Neural cell (in vitro differentiated cells): ENCODE data around the gene P2RY11.

ENCODE experiments used
- CTCF ChIP-seq: fragments of 450-650 bp; IDR thresholded peaks from 2 replicates; pipeline ENCODE4 v1.5.1; 2014; ENCODE audit warnings: antibody characterized with exemption, mild to moderate bottlenecking, moderate library complexity; ENCODE audit not compliant: poor library complexity, severe bottlenecking
- EP300 ChIP-seq: fragments of 450-650 bp; conservative IDR thresholded peaks from 2 replicates; pipeline ENCODE4 v1.6.1; 2014; ENCODE audit warnings: antibody characterized with exemption, mild to moderate bottlenecking, moderate library complexity; ENCODE audit not compliant: poor library complexity, severe bottlenecking
- EZH2 ChIP-seq: fragments of 200-600, 300-800 bp; shearing (Covaris generic), sonication (generic); IDR thresholded peaks from 2 replicates; pipeline ENCODE4 v1.6.1; 2014; ENCODE audit warnings: antibody characterized with exemption, low read length, borderline replicate concordance, mild to moderate bottlenecking; ENCODE audit not compliant: insufficient read depth, poor library complexity, severe bottlenecking
- MXI1 ChIP-seq: fragments of 450-650 bp; conservative IDR thresholded peaks from 2 replicates; pipeline ENCODE4 v1.6.1; 2014; ENCODE audit warnings: antibody characterized with exemption, mild to moderate bottlenecking; ENCODE audit not compliant: poor library complexity, severe bottlenecking
- POLR2AphosphoS5 ChIP-seq: IDR thresholded peaks from 2 replicates; pipeline ENCODE4 v1.6.1; 2012
- RAD21 ChIP-seq: fragments of 450-650 bp; conservative IDR thresholded peaks from 2 replicates; pipeline ENCODE4 v1.6.1; 2014; ENCODE audit warnings: antibody characterized with exemption, mild to moderate bottlenecking, moderate library complexity
- REST ChIP-seq: IDR thresholded peaks from 2 replicates; pipeline ENCODE4 v1.6.1; 2012; ENCODE audit warnings: borderline replicate concordance
- SMC3 ChIP-seq: fragments of 450-650 bp; conservative IDR thresholded peaks from 2 replicates; pipeline ENCODE4 v1.6.1; 2014; ENCODE audit warnings: antibody characterized with exemption, mild to moderate bottlenecking, moderate library complexity; ENCODE audit not compliant: poor library complexity

GRCh38 chr19:10115392-10116084 lies 4.0 kb downstream of the P2RY11 start:
- no peak for TF ChIP-seq CTCF
- TF ChIP-seq POLR2AphosphoS5 = no peak
- TF ChIP-seq EZH2 = no peak
- no peak for TF ChIP-seq REST
- no peak for TF ChIP-seq RAD21
- TF ChIP-seq SMC3 = no peak
- TF ChIP-seq EP300 = no peak
- no peak for TF ChIP-seq MXI1
